ENCODE results near the gene SCAF1. TPM values are rescaled to one million over a fixed set of nuclear protein-coding genes. Genes with fewer than 3 reads are reported as not detected.

The SCAF1 gene
- total RNA-seq, 2 experiments from 2014 or later, result 48.1 to 59.9 TPM

- POLR2A ChIA-PET, result no interaction called here
- Mint-ChIP-seq H3K4me1 (peaks cover 27% of the 10 kb centered on the region), H3K27ac (no peak overlapping the region), H3K4me3 (no peak overlapping the region), H3K36me3 (ENCODE audit: low read depth) (peaks cover 27% of the 10 kb centered on the region), H3K27me3 (peaks cover 22% of the 10 kb centered on the region), H3K9me3 (no peaks in the 10 kb centered on the region)
- CTCF ChIA-PET, result interaction anchor here (0.6 kb wide), 1 partner anchor 29 kb away, joined by 3 read pairs; no protein-coding TSS in a partner anchor
- no peak for DNase-seq
Observed at GRCh38 chr19:49688531-49689132, 46.6 kb downstream of the SCAF1 start.

- Mint-ChIP-seq H3K36me3 (ENCODE audit: low read depth) (peaks cover 20% of the 10 kb centered on the region), H3K27me3 (peaks cover 24% of the 10 kb centered on the region), H3K4me1 (peaks cover 27% of the 10 kb centered on the region), H3K4me3 (peak within 1 kb of the TSS; percentile 77), H3K9me3 (no peaks in the 10 kb centered on the region), H3K27ac (no peak within 1 kb of the TSS)
- DNase-seq, result peak; percentile 31
- ChIA-PET POLR2A (interaction anchor here (0.6 kb wide), 1 partner anchor 30 kb away, joined by 12 read pairs; no protein-coding TSS in a partner anchor), CTCF (interaction anchor here (0.6 to 0.8 kb wide), 3 partner anchors 18 to 210 kb away, joined by 3 to 5 read pairs (median 3); no protein-coding TSS in a partner anchor)
Observed at GRCh38 chr19:49689133-49690078, 47.4 kb downstream of the SCAF1 start, which contains the start of gene ADM5. Gene ADM5 (plus strand): TSS chr19:49689594. CDS start chr19:49689838, 244 bp downstream.

- CTCF ChIA-PET, result interaction anchor here (0.6 kb wide), 1 partner anchor 211 kb away, joined by 5 read pairs; no protein-coding TSS in a partner anchor
- peaks cover 27% of the 10 kb centered on the region for H3K4me1 Mint-ChIP-seq
- POLR2A ChIA-PET, result interaction anchor here (0.6 kb wide), 1 partner anchor 30 kb away, joined by 12 read pairs; no protein-coding TSS in a partner anchor
- peak overlapping the region; percentile 77 for H3K4me3 Mint-ChIP-seq
- no peak overlapping the region for H3K27ac Mint-ChIP-seq
- DNase-seq, result no peak
- H3K27me3 Mint-ChIP-seq, result peaks cover 24% of the 10 kb centered on the region
- no peaks in the 10 kb centered on the region for H3K9me3 Mint-ChIP-seq
- H3K36me3 Mint-ChIP-seq (ENCODE audit: low read depth), result peaks cover 18% of the 10 kb centered on the region
Observed at GRCh38 chr19:49690079-49690655, 48.2 kb downstream of the SCAF1 start.

- peak; percentile 54 for DNase-seq
- Mint-ChIP-seq H3K27ac (peak within 1 kb of the TSS; percentile 68), H3K36me3 (ENCODE audit: low read depth) (peaks cover 12% of the 10 kb centered on the region), H3K4me3 (peak within 1 kb of the TSS; percentile 77), H3K27me3 (peaks cover 24% of the 10 kb centered on the region), H3K4me1 (peaks cover 27% of the 10 kb centered on the region), H3K9me3 (no peaks in the 10 kb centered on the region)
- ChIA-PET CTCF (no interaction called here), POLR2A (no interaction called here)
Observed at GRCh38 chr19:49690656-49691242, 48.7 kb downstream of the SCAF1 start, which contains the start of gene CPT1C. Gene CPT1C (plus strand): TSS chr19:49691116. CDS start chr19:49692253, 1,137 bp downstream.

- CTCF ChIA-PET, result interaction anchor here (0.7 to 1.2 kb wide), 4 partner anchors 9 to 483 kb away, joined by 3 to 4 read pairs (median 3); no protein-coding TSS in a partner anchor
- Mint-ChIP-seq H3K4me1 (peaks cover 27% of the 10 kb centered on the region), H3K4me3 (peak overlapping the region; percentile 77), H3K36me3 (ENCODE audit: low read depth) (peaks cover 12% of the 10 kb centered on the region), H3K27ac (no peak overlapping the region), H3K27me3 (peaks cover 24% of the 10 kb centered on the region), H3K9me3 (no peaks in the 10 kb centered on the region)
- POLR2A ChIA-PET, result interaction anchor here (0.5 kb wide), 1 partner anchor 244 kb away, joined by 3 read pairs; no protein-coding TSS in a partner anchor
- DNase-seq, result no peak
Observed at GRCh38 chr19:49691243-49692146, 49.5 kb downstream of the SCAF1 start.

- Mint-ChIP-seq H3K4me1 (peaks cover 27% of the 10 kb centered on the region), H3K9me3 (no peaks in the 10 kb centered on the region), H3K36me3 (ENCODE audit: low read depth) (peaks cover 12% of the 10 kb centered on the region), H3K27me3 (peaks cover 24% of the 10 kb centered on the region), H3K27ac (no peak overlapping the region), H3K4me3 (no peak overlapping the region)
- CTCF ChIA-PET, result interaction anchor here (0.7 to 1.2 kb wide), 4 partner anchors 8 to 484 kb away, joined by 3 to 4 read pairs (median 3); no protein-coding TSS in a partner anchor
- POLR2A ChIA-PET, result no interaction called here
- DNase-seq, result no peak
Observed at GRCh38 chr19:49692147-49692506, 50.1 kb downstream of the SCAF1 start.

- Mint-ChIP-seq H3K27ac (no peak overlapping the region), H3K4me3 (no peak overlapping the region), H3K9me3 (no peaks in the 10 kb centered on the region), H3K36me3 (ENCODE audit: low read depth) (no peaks in the 10 kb centered on the region), H3K4me1 (peaks cover 5% of the 10 kb centered on the region), H3K27me3 (peaks cover 20% of the 10 kb centered on the region)
- POLR2A ChIA-PET, result no interaction called here
- CTCF ChIA-PET, result interaction anchor here (1.1 kb wide), 1 partner anchor 145 kb away, joined by 6 read pairs; no protein-coding TSS in a partner anchor
- DNase-seq, result no peak
Observed at GRCh38 chr19:49696115-49696514, 54.1 kb downstream of the SCAF1 start.

- Mint-ChIP-seq H3K9me3 (no peaks in the 10 kb centered on the region), H3K36me3 (ENCODE audit: low read depth) (no peaks in the 10 kb centered on the region), H3K27ac (no peak overlapping the region), H3K27me3 (peaks cover 16% of the 10 kb centered on the region), H3K4me3 (no peak overlapping the region), H3K4me1 (no peaks in the 10 kb centered on the region)
- POLR2A ChIA-PET, result no interaction called here
- no peak for DNase-seq
- CTCF ChIA-PET, result interaction anchor here (0.5 kb wide), 1 partner anchor 622 kb away, joined by 4 read pairs; no protein-coding TSS in a partner anchor
Observed at GRCh38 chr19:49696865-49697264, 54.9 kb downstream of the SCAF1 start.

GRCh38 chr19:49699364-49699763 lies 57.4 kb downstream of the SCAF1 start:
- peaks cover 11% of the 10 kb centered on the region for H3K27me3 Mint-ChIP-seq
- POLR2A ChIA-PET, result no interaction called here
- no peaks in the 10 kb centered on the region for H3K36me3 Mint-ChIP-seq (ENCODE audit: low read depth)
- no peak overlapping the region for H3K27ac Mint-ChIP-seq
- H3K9me3 Mint-ChIP-seq, result no peaks in the 10 kb centered on the region
- DNase-seq, result no peak
- no peak overlapping the region for H3K4me3 Mint-ChIP-seq
- CTCF ChIA-PET, result no interaction called here
- no peaks in the 10 kb centered on the region for H3K4me1 Mint-ChIP-seq

GRCh38 chr19:49700563-49700962 lies 58.6 kb downstream of the SCAF1 start:
- peaks cover 11% of the 10 kb centered on the region for H3K27me3 Mint-ChIP-seq
- ChIA-PET CTCF (interaction anchor here (0.6 to 1.0 kb wide), 2 partner anchors 9 to 981 kb away, joined by 3 read pairs; no protein-coding TSS in a partner anchor), POLR2A (no interaction called here)
- no peak for DNase-seq
- H3K27ac Mint-ChIP-seq, result no peak overlapping the region
- no peaks in the 10 kb centered on the region for H3K36me3 Mint-ChIP-seq (ENCODE audit: low read depth)
- H3K4me3 Mint-ChIP-seq, result no peak overlapping the region
- no peaks in the 10 kb centered on the region for H3K9me3 Mint-ChIP-seq
- no peaks in the 10 kb centered on the region for H3K4me1 Mint-ChIP-seq

- Mint-ChIP-seq H3K4me3 (no peak overlapping the region), H3K27ac (no peak overlapping the region), H3K9me3 (no peaks in the 10 kb centered on the region), H3K36me3 (ENCODE audit: low read depth) (no peaks in the 10 kb centered on the region), H3K4me1 (no peaks in the 10 kb centered on the region), H3K27me3 (peaks cover 11% of the 10 kb centered on the region)
- DNase-seq, result no peak
- POLR2A ChIA-PET, result no interaction called here
- CTCF ChIA-PET, result interaction anchor here (1.3 kb wide), 1 partner anchor 16 kb away, joined by 6 read pairs; no protein-coding TSS in a partner anchor
Observed at GRCh38 chr19:49701271-49701786, 59.3 kb downstream of the SCAF1 start.
